ENCODE data around the gene SPATA12. TPM values are rescaled to one million over a fixed set of nuclear protein-coding genes. Genes with fewer than 3 reads are reported as not detected.

Gene SPATA12
- total RNA-seq, 1 experiment from 2014 or later: 0.22 TPM

- H3K27me3 Mint-ChIP-seq (ENCODE audit: low read depth): no peaks in the 10 kb centered on the region
- H3K27ac Mint-ChIP-seq: no peak overlapping the region
- no peaks in the 10 kb centered on the region for H3K9me3 ChIP-seq (ENCODE audit: control insufficient read depth, low read depth, low read length)
Observed at GRCh38 chr3:57088503-57088902, 28.0 kb downstream of the SPATA12 start.

More at GRCh38 chr3:57088503-57088902, 28.0 kb downstream of the SPATA12 start:
- Mint-ChIP-seq H3K4me1 (peaks cover 0 to 14% of the 10 kb centered on the region in 2 experiments; a peak in 2 of 4 replicates), H3K4me3 (no peak overlapping the region), H3K36me3 (ENCODE audit: insufficient read depth in 1 of 3, low read depth in 3 of 3) (peaks cover 0 to 2% (median 0%) of the 10 kb centered on the region in 3 experiments; a peak in 3 of 7 replicates), H3K9me3 (no peaks in the 10 kb centered on the region)
- Histone ChIP-seq H3K4me2 (ENCODE audit: insufficient read depth, insufficient read length, low read length) (no peak overlapping the region), H4K8ac (replicated peaks; ENCODE audit: insufficient read length, low read depth, low read length) (no peak overlapping the region), H2BK5ac (ENCODE audit: insufficient read length, low read length) (no peak overlapping the region), H3K14ac (ENCODE audit: insufficient read depth, low read length) (no peak overlapping the region), H3K79me2 (ENCODE audit: insufficient read depth, low read length) (no peaks in the 10 kb centered on the region), H2AK5ac (ENCODE audit: insufficient read length, low read length) (no peak overlapping the region), H3K18ac (ENCODE audit: insufficient read length, low read depth, low read length) (no peak overlapping the region), H2BK120ac (ENCODE audit: low read depth, low read length, poor library complexity, severe bottlenecking) (no peak overlapping the region), H4K5ac (ENCODE audit: insufficient read length, low read depth, low read length) (no peak overlapping the region), H3K27me3 (ENCODE audit: insufficient read depth, low read length) (no peaks in the 10 kb centered on the region), H3K9ac (ENCODE audit: extremely low read depth, insufficient read length, low read length) (no peak overlapping the region), H3K4ac (ENCODE audit: low read depth, low read length) (no peak overlapping the region), H3T11ph (ENCODE audit: low read length) (no peak overlapping the region), H3K27ac (ENCODE audit: insufficient read length, low read depth, low read length) (peak overlapping the region; percentile 49), H4K20me1 (ENCODE audit: control insufficient read depth, insufficient read depth, insufficient read length) (peaks cover 2% of the 10 kb centered on the region), H3K23ac (ENCODE audit: insufficient read length, low read depth, low read length) (no peak overlapping the region), H2BK12ac (ENCODE audit: insufficient read length, low read depth, low read length) (no peak overlapping the region), H2BK20ac (ENCODE audit: low read depth, low read length, poor library complexity, severe bottlenecking) (no peak overlapping the region), H3K4me1 (ENCODE audit: insufficient read depth, low read length) (no peaks in the 10 kb centered on the region), H3K79me1 (ENCODE audit: insufficient read depth, low read depth, low read length, poor library complexity, severe bottlenecking) (no peaks in the 10 kb centered on the region), H3K56ac (ENCODE audit: insufficient read length, low read depth, low read length) (no peak overlapping the region), H2AFZ (ENCODE audit: low read length) (no peak overlapping the region), H3K23me2 (ENCODE audit: insufficient read length, low read depth, low read length, poor library complexity, severe bottlenecking) (no peaks in the 10 kb centered on the region), H4K91ac (ENCODE audit: insufficient read length, low read depth, low read length) (no peak overlapping the region), H2BK15ac (ENCODE audit: low read depth, low read length) (no peak overlapping the region)
- WGBS (ENCODE audit: extremely low coverage, insufficient read length, low lambda C conversion rate): no CpG with 5 or more reads among the region's 5 CpGs
- no peak for DNase-seq
- TF ChIP-seq CTCF (conservative IDR thresholded peaks at IDR 0.05): no peak
